Hepatocyte (in vitro differentiated cells): ENCODE measurements around the gene CPNE2.

ENCODE experiments used
- EZH2 ChIP-seq: fragments of 200-600 bp; sonication (generic); IDR thresholded peaks from 2 replicates; pipeline ENCODE4 v1.6.1; 2016; ENCODE audit warnings: antibody characterized with exemption, mild to moderate bottlenecking, borderline replicate concordance
- EZH2phosphoT487 ChIP-seq: fragments of 200-600 bp; sonication (generic); IDR thresholded peaks from one replicate; pipeline ENCODE4 v1.6.1; 2018; ENCODE audit warnings: antibody characterized with exemption, mild to moderate bottlenecking, low read depth, moderate library complexity; ENCODE audit not compliant: unreplicated experiment, severe bottlenecking
- TF ChIP-seq, protein P1 (sequence below): fragments of 200-600 bp; sonication (generic); IDR thresholded peaks from 2 replicates; pipeline ENCODE4 v1.5.1; 2016; ENCODE audit warnings: antibody characterized with exemption, mild to moderate bottlenecking; ENCODE audit not compliant: poor library complexity

DNA sequence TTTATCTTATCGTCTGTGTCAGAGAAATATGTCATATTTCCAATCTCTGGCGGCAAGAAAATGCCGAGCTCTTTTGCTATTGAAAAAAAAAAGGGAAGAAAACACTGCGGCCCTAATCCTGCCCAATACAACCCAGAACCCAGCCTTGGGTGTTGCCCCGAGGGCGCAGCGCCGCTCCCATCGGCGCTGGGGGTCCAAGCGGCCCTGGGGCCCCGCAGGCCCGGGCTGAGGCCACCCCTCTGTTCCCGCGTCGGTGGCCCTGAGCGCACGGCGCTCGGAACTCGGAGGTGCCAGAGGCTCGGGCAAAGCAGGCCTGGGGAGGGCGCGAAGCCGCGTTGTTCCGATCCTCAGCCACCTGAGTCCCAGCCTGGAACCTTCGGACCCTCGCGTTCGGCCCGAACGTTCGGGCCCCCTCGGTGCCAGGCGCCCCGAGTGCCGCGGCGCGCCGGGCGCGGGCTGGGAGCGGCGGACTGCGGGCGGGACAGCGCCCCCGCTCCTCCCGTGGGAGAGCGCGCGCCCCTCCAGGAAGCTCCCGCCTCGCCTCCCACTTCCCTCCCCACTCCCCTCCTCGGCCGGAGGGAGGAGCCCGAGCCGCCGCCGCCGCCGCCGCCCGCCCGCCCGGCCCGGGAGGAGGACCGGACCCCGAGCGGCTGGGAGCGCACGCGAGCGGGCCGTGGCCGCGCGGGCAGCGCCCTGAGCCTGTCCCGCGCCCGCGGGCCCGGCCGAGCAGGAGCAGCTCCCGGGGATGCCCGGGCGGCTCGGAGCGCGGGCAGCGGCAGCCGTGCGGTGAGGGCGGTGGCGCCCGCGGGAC lies at the start of gene CPNE2:
- TF ChIP-seq, protein P1, sequence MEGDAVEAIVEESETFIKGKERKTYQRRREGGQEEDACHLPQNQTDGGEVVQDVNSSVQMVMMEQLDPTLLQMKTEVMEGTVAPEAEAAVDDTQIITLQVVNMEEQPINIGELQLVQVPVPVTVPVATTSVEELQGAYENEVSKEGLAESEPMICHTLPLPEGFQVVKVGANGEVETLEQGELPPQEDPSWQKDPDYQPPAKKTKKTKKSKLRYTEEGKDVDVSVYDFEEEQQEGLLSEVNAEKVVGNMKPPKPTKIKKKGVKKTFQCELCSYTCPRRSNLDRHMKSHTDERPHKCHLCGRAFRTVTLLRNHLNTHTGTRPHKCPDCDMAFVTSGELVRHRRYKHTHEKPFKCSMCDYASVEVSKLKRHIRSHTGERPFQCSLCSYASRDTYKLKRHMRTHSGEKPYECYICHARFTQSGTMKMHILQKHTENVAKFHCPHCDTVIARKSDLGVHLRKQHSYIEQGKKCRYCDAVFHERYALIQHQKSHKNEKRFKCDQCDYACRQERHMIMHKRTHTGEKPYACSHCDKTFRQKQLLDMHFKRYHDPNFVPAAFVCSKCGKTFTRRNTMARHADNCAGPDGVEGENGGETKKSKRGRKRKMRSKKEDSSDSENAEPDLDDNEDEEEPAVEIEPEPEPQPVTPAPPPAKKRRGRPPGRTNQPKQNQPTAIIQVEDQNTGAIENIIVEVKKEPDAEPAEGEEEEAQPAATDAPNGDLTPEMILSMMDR = no peak
- TF ChIP-seq EZH2phosphoT487 (no peak), EZH2 (no peak)
